ENCODE measurements around the gene PSMG3.
"Not testable (repeated sequence)": the region's sequence is repeated elsewhere in the genome, so short reads cannot be mapped to it uniquely, and the experiment has no call there.

Gene PSMG3

DNA sequence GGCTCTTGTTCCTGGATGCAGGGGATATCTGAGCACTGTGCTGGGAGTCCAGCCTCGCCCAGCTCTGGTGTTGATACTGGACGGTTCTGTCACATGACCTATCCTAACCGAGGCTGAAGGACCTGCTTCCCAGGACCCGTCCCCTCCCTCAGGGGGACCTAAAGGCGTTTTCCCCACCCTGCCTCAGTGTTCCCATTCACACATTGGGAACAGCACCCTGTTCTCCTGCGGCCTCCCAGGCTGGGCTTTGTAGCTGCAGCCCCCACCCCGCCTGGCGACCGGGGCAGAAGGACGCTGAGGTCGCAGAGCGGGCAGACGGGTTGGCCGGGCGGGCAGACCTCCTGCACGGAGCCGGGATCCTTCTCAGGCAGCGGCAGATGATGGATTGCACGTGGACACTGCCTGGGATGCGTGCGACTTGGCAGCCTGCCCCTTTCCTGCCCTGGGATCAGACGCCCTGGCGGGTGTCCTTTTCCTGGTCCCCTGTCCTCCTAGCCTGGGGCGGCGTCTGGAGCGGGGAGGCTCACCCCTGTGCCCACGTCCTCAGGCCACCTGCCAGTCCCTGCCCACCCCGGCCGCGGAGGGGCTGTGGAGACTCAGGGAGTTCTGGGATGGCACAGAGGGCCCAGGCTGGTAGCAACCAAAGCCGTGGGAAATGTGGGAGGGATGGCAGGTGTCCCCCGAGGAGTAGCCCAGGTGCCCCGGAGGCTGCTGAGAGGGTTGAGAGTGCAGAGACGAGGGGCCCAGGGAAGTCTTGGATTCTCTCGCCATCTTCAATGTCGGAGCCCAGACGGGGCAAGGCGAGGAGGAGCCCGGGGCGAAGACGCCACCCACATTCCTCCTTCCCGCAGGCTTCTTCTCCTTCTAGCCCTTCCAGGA is 17.2 kb upstream of the PSMG3 start:
- Histone ChIP-seq H3K4me1 (ENCODE audit: control insufficient read depth in 1 of 2, insufficient read depth in 2 of 2, low read length in 2 of 2) (no peaks in the 10 kb centered on the region), H3K4me3 (ENCODE audit: low read depth in 1 of 2, low read length in 2 of 2) (no peak overlapping the region), H3K9me3 (ENCODE audit: control insufficient read depth in 1 of 2, low read length in 2 of 2) (peaks cover 6 to 8% of the 10 kb centered on the region in 2 donors), H3K27me3 (ENCODE audit: low read depth, low read length) (peaks cover 7% of the 10 kb centered on the region), H3K36me3 (ENCODE audit: control insufficient read depth in 1 of 2, insufficient read depth in 2 of 2, low read length in 2 of 2) (no peaks in the 10 kb centered on the region), H3K27ac (ENCODE audit: low read length) (no peak overlapping the region)

DNA sequence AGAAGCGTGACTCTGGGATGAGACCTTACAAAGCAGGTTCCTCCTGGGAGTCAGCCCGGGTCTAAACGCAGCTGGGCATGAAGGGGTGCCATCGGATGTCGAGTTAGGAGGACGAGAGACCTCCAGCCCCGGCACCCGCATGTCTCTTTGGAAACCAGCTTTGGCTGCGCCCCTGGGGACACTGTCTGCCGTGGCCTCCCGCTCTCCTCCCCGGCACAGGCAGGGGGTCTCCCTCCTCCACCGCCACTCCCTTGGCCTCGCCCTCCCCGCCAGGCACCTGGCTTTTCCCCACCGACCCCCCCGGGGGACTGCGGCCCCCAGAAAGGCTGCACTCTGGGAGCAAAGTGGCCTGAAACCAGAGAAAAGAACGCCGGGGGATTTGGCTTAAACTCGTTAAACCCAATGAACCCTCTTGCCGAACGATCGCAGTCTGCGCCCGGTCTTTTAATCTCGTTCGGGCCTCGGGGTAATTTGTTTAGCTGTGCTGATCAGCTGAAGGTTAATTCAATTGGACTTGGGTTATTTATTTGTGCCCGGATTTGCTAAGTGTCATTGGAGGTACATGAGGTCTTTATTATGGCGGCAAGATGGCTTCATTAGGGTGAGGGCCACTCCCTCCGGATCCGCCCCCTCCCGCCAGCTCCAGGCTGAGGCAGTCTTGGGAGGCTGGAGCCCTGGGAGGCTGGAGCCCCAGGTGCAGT is 16.4 kb upstream of the PSMG3 start:
- H3K36me3 ChIP-seq (ENCODE audit: control insufficient read depth in 1 of 2, insufficient read depth in 2 of 2, low read length in 2 of 2), result no peaks in the 10 kb centered on the region
- H3K4me3 ChIP-seq (ENCODE audit: low read depth in 1 of 2, low read length in 2 of 2), result no peak overlapping the region
- no peaks in the 10 kb centered on the region for H3K4me1 ChIP-seq (ENCODE audit: control insufficient read depth in 1 of 2, insufficient read depth in 2 of 2, low read length in 2 of 2)
- H3K27ac ChIP-seq (ENCODE audit: low read length), result no peak overlapping the region
- peaks cover 6 to 8% of the 10 kb centered on the region in 2 donors for H3K9me3 ChIP-seq (ENCODE audit: control insufficient read depth in 1 of 2, low read length in 2 of 2)
- no peaks in the 10 kb centered on the region for H3K27me3 ChIP-seq (ENCODE audit: low read depth, low read length)

GRCh38 chr7:1585142-1585981 is 15.5 kb upstream of the PSMG3 start:
- peaks cover 6 to 8% of the 10 kb centered on the region in 2 donors for H3K9me3 ChIP-seq (ENCODE audit: control insufficient read depth in 1 of 2, low read length in 2 of 2)
- no peaks in the 10 kb centered on the region for H3K36me3 ChIP-seq (ENCODE audit: control insufficient read depth in 1 of 2, insufficient read depth in 2 of 2, low read length in 2 of 2)
- H3K4me1 ChIP-seq (ENCODE audit: control insufficient read depth in 1 of 2, insufficient read depth in 2 of 2, low read length in 2 of 2), result no peaks in the 10 kb centered on the region
- H3K27me3 ChIP-seq (ENCODE audit: low read depth, low read length), result no peaks in the 10 kb centered on the region
- no peak overlapping the region for H3K27ac ChIP-seq (ENCODE audit: low read length)
- no peak overlapping the region for H3K4me3 ChIP-seq (ENCODE audit: low read depth in 1 of 2, low read length in 2 of 2)

GRCh38 chr7:1584700-1585099 is 14.9 kb upstream of the PSMG3 start:
- Histone ChIP-seq H3K9me3 (ENCODE audit: control insufficient read depth in 1 of 2, low read length in 2 of 2) (peaks cover 6 to 8% of the 10 kb centered on the region in 2 donors), H3K4me3 (ENCODE audit: low read depth in 1 of 2, low read length in 2 of 2) (no peak overlapping the region), H3K36me3 (ENCODE audit: control insufficient read depth in 1 of 2, insufficient read depth in 2 of 2, low read length in 2 of 2) (no peaks in the 10 kb centered on the region), H3K4me1 (ENCODE audit: control insufficient read depth in 1 of 2, insufficient read depth in 2 of 2, low read length in 2 of 2) (peaks cover 0 to 1% of the 10 kb centered on the region in 2 donors), H3K27ac (ENCODE audit: low read length) (no peak overlapping the region), H3K27me3 (ENCODE audit: low read depth, low read length) (no peaks in the 10 kb centered on the region)

- H3K4me3 ChIP-seq (ENCODE audit: low read depth in 1 of 2, low read length in 2 of 2); H3K36me3 ChIP-seq (ENCODE audit: control insufficient read depth in 1 of 2, insufficient read depth in 2 of 2, low read length in 2 of 2); H3K27me3 ChIP-seq (ENCODE audit: low read depth, low read length); H3K27ac ChIP-seq (ENCODE audit: low read length); H3K4me1 ChIP-seq (ENCODE audit: control insufficient read depth in 1 of 2, insufficient read depth in 2 of 2, low read length in 2 of 2); H3K9me3 ChIP-seq (ENCODE audit: control insufficient read depth in 1 of 2, low read length in 2 of 2): not testable (repeated sequence)
Measured at GRCh38 chr7:1583241-1583930, 13.6 kb upstream of the PSMG3 start.

DNA sequence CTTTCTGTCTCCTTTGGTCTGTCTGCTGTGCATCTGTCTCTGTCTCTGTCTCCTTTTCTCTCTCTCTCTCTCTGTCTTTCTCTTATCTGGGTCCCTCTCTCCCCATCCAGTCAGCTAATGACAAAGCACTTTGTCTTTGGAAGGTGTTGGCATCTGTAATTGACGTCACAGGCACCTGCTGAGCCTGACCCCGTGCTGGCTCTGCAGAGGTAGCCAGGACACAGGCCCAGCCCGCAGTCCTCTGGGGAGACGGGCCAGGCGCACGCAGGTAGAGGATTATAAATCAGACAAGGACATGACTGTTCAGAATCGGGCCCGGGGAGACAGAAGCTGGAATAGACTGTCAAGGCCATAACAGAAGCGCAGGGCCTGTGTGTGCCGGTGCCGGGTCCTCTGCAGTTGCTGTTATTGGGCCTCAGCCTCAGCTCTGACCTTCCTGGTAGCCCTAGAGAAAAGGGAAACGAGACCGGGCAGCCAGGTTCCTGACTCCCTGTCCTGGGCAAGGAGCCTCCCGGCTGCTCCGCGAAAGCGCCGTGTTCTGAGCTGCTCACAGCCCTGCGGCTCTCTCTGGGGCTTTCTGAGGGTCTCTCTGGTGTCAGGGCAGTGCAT is 10.7 kb upstream of the PSMG3 start:
- H3K27ac ChIP-seq (ENCODE audit: low read length), result no peak overlapping the region
- no peaks in the 10 kb centered on the region for H3K36me3 ChIP-seq (ENCODE audit: control insufficient read depth in 1 of 2, insufficient read depth in 2 of 2, low read length in 2 of 2)
- no peak overlapping the region for H3K4me3 ChIP-seq (ENCODE audit: low read depth in 1 of 2, low read length in 2 of 2)
- H3K27me3 ChIP-seq (ENCODE audit: low read depth, low read length), result no peaks in the 10 kb centered on the region
- no peaks in the 10 kb centered on the region for H3K9me3 ChIP-seq (ENCODE audit: control insufficient read depth in 1 of 2, low read length in 2 of 2)
- peaks cover 0 to 8% of the 10 kb centered on the region in 2 donors for H3K4me1 ChIP-seq (ENCODE audit: control insufficient read depth in 1 of 2, insufficient read depth in 2 of 2, low read length in 2 of 2)

- no peaks in the 10 kb centered on the region for H3K27me3 ChIP-seq (ENCODE audit: low read depth, low read length)
- H3K36me3 ChIP-seq (ENCODE audit: control insufficient read depth in 1 of 2, insufficient read depth in 2 of 2, low read length in 2 of 2), result no peaks in the 10 kb centered on the region
- H3K4me3 ChIP-seq (ENCODE audit: low read depth in 1 of 2, low read length in 2 of 2), result no peak overlapping the region
- no peaks in the 10 kb centered on the region for H3K9me3 ChIP-seq (ENCODE audit: control insufficient read depth in 1 of 2, low read length in 2 of 2)
- H3K4me1 ChIP-seq (ENCODE audit: control insufficient read depth in 1 of 2, insufficient read depth in 2 of 2, low read length in 2 of 2), result peaks cover 0 to 8% of the 10 kb centered on the region in 2 donors
- H3K27ac ChIP-seq (ENCODE audit: low read length), result no peak overlapping the region
Measured at GRCh38 chr7:1579481-1580421, 9.9 kb upstream of the PSMG3 start.

DNA sequence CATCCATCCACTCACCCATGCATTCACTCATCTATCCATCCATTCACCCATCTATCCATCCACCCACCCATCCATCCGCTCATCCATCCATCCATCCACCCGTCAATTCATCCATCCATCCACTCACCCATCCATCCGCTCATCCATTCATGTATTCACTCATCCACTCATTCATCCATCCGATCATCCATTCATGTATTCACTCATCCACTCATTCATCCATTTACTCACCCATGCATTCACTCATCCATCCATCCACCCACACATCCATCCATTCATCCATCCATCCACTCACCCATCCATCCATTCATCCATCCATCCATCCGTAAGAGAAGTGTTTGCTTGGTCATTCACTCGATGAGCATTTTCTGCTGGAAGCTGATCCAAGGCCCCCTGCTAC is 8.7 kb upstream of the PSMG3 start:
- Histone ChIP-seq H3K27me3 (ENCODE audit: low read depth, low read length) (no peaks in the 10 kb centered on the region), H3K4me1 (ENCODE audit: control insufficient read depth in 1 of 2, insufficient read depth in 2 of 2, low read length in 2 of 2) (peaks cover 0 to 8% of the 10 kb centered on the region in 2 donors), H3K27ac (ENCODE audit: low read length) (no peak overlapping the region), H3K4me3 (ENCODE audit: low read depth in 1 of 2, low read length in 2 of 2) (no peak overlapping the region), H3K36me3 (ENCODE audit: control insufficient read depth in 1 of 2, insufficient read depth in 2 of 2, low read length in 2 of 2) (no peaks in the 10 kb centered on the region), H3K9me3 (ENCODE audit: control insufficient read depth in 1 of 2, low read length in 2 of 2) (no peaks in the 10 kb centered on the region)

- H3K36me3 ChIP-seq (ENCODE audit: control insufficient read depth in 1 of 2, insufficient read depth in 2 of 2, low read length in 2 of 2), result no peaks in the 10 kb centered on the region
- no peak overlapping the region for H3K4me3 ChIP-seq (ENCODE audit: low read depth in 1 of 2, low read length in 2 of 2)
- no peaks in the 10 kb centered on the region for H3K9me3 ChIP-seq (ENCODE audit: control insufficient read depth in 1 of 2, low read length in 2 of 2)
- H3K27ac ChIP-seq (ENCODE audit: low read length), result no peak overlapping the region
- no peaks in the 10 kb centered on the region for H3K27me3 ChIP-seq (ENCODE audit: low read depth, low read length)
- H3K4me1 ChIP-seq (ENCODE audit: control insufficient read depth in 1 of 2, insufficient read depth in 2 of 2, low read length in 2 of 2), result peaks cover 0 to 9% of the 10 kb centered on the region in 2 donors
Measured at GRCh38 chr7:1576521-1577253, 6.9 kb upstream of the PSMG3 start.
